Panc1 (cell line): ENCODE measurements around the gene PSKH1. TPM values are rescaled to one million over a fixed set of nuclear protein-coding genes. Genes with fewer than 3 reads are reported as not detected.

ENCODE experiments used
- ATAC-seq: fragments of 200-7000 bp; cut with Tn5 transposase; 2 replicates; pipeline ENCODE4 v1.9.1; 2020; ENCODE audit warnings: mild to moderate bottlenecking, moderate library complexity
- BruUV-seq: library from RNA; stranded (reverse); fragments of 400-500 nt; replicated peaks from 2 replicates; lab custom pipeline; 2021; lab: Mats Ljungman, UMichigan
- CTCF ChIA-PET: fragments of 300-600 bp; sonication (Branson Sonifier 250); formaldehyde crosslinking; loops from one replicate; lab custom pipeline; 2022; ENCODE audit warnings: antibody characterized with exemption; lab: Charles Lee
- POLR2A ChIA-PET: fragments of 300-600 bp; sonication (Branson Sonifier 250); formaldehyde crosslinking; loops from one replicate; lab custom pipeline; 2022; ENCODE audit warnings: antibody characterized with exemption; lab: Charles Lee
- DNase-seq: peaks from one replicate; pipeline ENCODE4 v3.0.0-alpha.2; 2010; ENCODE audit warnings: low read depth, low spot score
- H3K27ac ChIP-seq: 2 replicates; pipeline ENCODE4 v1.5.1; 2011; ENCODE audit warnings: mild to moderate bottlenecking, low read length, inconsistent platforms
- H3K27me3 ChIP-seq: fragments of 200-500 bp; sonication (Bioruptor generic); 2 replicates; pipeline ENCODE4 v1.6.0; 2014; ENCODE audit warnings: low read length, inconsistent platforms; ENCODE audit not compliant: control insufficient read depth, insufficient read depth
- H3K36me3 ChIP-seq: fragments of 200-500 bp; sonication (Bioruptor generic); 2 replicates; pipeline ENCODE4 v1.5.1; 2014; ENCODE audit warnings: inconsistent platforms, mild to moderate bottlenecking, low read length, moderate library complexity; ENCODE audit not compliant: control insufficient read depth, insufficient read depth
- H3K4me1 ChIP-seq: 2 replicates; pipeline ENCODE4 v1.5.1; 2011; ENCODE audit warnings: inconsistent platforms, mild to moderate bottlenecking, low read length, moderate library complexity; ENCODE audit not compliant: control insufficient read depth, insufficient read depth
- H3K4me3 ChIP-seq, 2 experiments: 2 replicates each; pipeline ENCODE4 v1.5.1; 2011 to 2012; ENCODE audit warnings: low read depth in 2 of 2, low read length in 2 of 2, mild to moderate bottlenecking in 2 of 2, inconsistent platforms in 1 of 2, moderate library complexity in 1 of 2
- H3K9me3 ChIP-seq: fragments of 200-500 bp; sonication (Bioruptor generic); 2 replicates; pipeline ENCODE4 v1.5.1; 2014; ENCODE audit warnings: low read depth, mild to moderate bottlenecking, inconsistent platforms, low read length, moderate library complexity; ENCODE audit not compliant: control insufficient read depth, insufficient read depth
- CTCF ChIP-seq: fragments of 450-650 bp; IDR thresholded peaks from 2 replicates; pipeline ENCODE4 v1.5.1; 2017; ENCODE audit warnings: mild to moderate bottlenecking
- POLR2AphosphoS5 ChIP-seq: IDR thresholded peaks from 2 replicates; pipeline ENCODE4 v1.6.1; 2012; ENCODE audit warnings: mild to moderate bottlenecking, low read depth, low read length, moderate library complexity
- REST ChIP-seq, 2 experiments: IDR thresholded peaks; 2 replicates each; pipeline ENCODE4 v1.6.1; 2011 to 2012; ENCODE audit warnings: low read depth in 2 of 2, control low read depth in 1 of 2, low read length in 1 of 2, mild to moderate bottlenecking in 1 of 2, moderate library complexity in 1 of 2; ENCODE audit not compliant: insufficient read depth in 1 of 2
- SIN3A ChIP-seq: IDR thresholded peaks from 2 replicates; pipeline ENCODE4 v1.6.1; 2012; ENCODE audit warnings: low read depth, mild to moderate bottlenecking, low read length, moderate library complexity, borderline replicate concordance; ENCODE audit not compliant: insufficient read depth
- TCF7L2 ChIP-seq: IDR thresholded peaks from 2 replicates; pipeline ENCODE4 v1.6.1; 2011; ENCODE audit warnings: mild to moderate bottlenecking, low read depth, low read length, inconsistent platforms
- in situ Hi-C: cut with HindIII; loops from 2 replicates; pipeline ENCODE4 v1.10.0; 2016; ENCODE audit warnings: low sequenced_read_pairs, low pct_unique_long_range_greater_than_20kb
- intact Hi-C: fragments of 100-400 bp; cut with micrococcal nuclease; formaldehyde crosslinking; loops from one replicate; pipeline ENCODE4 v1.10.0; 2022; ENCODE audit not compliant: unreplicated experiment
- total RNA-seq: library from RNA; stranded (reverse); gene quantifications from one replicate; pipeline ENCODE4 v1.2.1, GENCODE V29; 2021; ENCODE audit not compliant: unreplicated experiment

The PSKH1 gene
- total RNA-seq, 1 experiment from 2014 or later, result 17.8 TPM

GRCh38 chr16:67965668-67966548, 72.9 kb downstream of the PSKH1 start:
- Histone ChIP-seq H3K9me3 (no peaks in the 10 kb centered on the region), H3K4me1 (peaks cover 15% of the 10 kb centered on the region), H3K4me3 (no peak overlapping the region), H3K27me3 (no peaks in the 10 kb centered on the region), H3K36me3 (no peaks in the 10 kb centered on the region), H3K27ac (no peak overlapping the region)
- in situ Hi-C loops, result no loop called here
- ATAC-seq (no peak), DNase-seq (no peak)
- intact Hi-C loops, result no loop called here
- TF ChIP-seq REST (IDR thresholded peaks at IDR 0.05; ENCODE audit: insufficient read depth in 1 of 2, low read depth in 2 of 2, low read length in 1 of 2) (no peak), SIN3A (no peak), POLR2AphosphoS5 (no peak), TCF7L2 (no peak), CTCF (no peak)
- no TSS peak for BruUV-seq
- ChIA-PET POLR2A (interaction anchor here (0.6 kb wide), 1 partner anchor 309 kb away, joined by 19 read pairs; no protein-coding TSS in a partner anchor), CTCF (interaction anchor here (0.6 kb wide), 1 partner anchor 284 kb away, joined by 5 read pairs; no protein-coding TSS in a partner anchor)

GRCh38 chr16:67966549-67967182, 73.6 kb downstream of the PSKH1 start:
- H3K36me3 ChIP-seq, result no peaks in the 10 kb centered on the region
- in situ Hi-C loops (no loop called here), intact Hi-C loops (no loop called here)
- peak overlapping the region; percentile 69 to 85 for H3K4me3 ChIP-seq
- CTCF ChIA-PET, result no interaction called here
- ATAC-seq (no peak), DNase-seq (no peak)
- POLR2A ChIA-PET, result interaction anchor here (0.6 kb wide), 1 partner anchor 308 kb away, joined by 19 read pairs; no protein-coding TSS in a partner anchor
- no TSS peak for BruUV-seq
- H3K27ac ChIP-seq, result peak overlapping the region; percentile 88; the same call in 1 of the 2 replicates
- H3K9me3 ChIP-seq, result no peaks in the 10 kb centered on the region
- H3K4me1 ChIP-seq, result peaks cover 15% of the 10 kb centered on the region
- TF ChIP-seq REST (IDR thresholded peaks at IDR 0.05; ENCODE audit: insufficient read depth in 1 of 2, low read depth in 2 of 2, low read length in 1 of 2) (no peak), TCF7L2 (no peak), POLR2AphosphoS5 (no peak), SIN3A (no peak), CTCF (no peak)
- no peaks in the 10 kb centered on the region for H3K27me3 ChIP-seq
